GM12892 (cell line): ENCODE measurements around the gene CLCF1.

Experiments
- DNase-seq: peaks from one replicate; pipeline ENCODE4 v3.0.0; 2011; ENCODE audit not compliant: insufficient read length
- FAIRE-seq: peaks from 2 replicates; lab custom pipeline; 2011; peaks lifted over from hg19 to GRCh38; lab: Jason Lieb, UNC
- POLR2A ChIP-seq: IDR thresholded peaks from 2 replicates; pipeline ENCODE4 v1.6.1; 2011; ENCODE audit warnings: low read depth, low read length, control low read depth
- POLR2AphosphoS5 ChIP-seq: IDR thresholded peaks from 2 replicates; pipeline ENCODE4 v1.6.1; 2011; ENCODE audit warnings: low read depth, low read length, control low read depth
- TAF1 ChIP-seq: IDR thresholded peaks from 2 replicates; pipeline ENCODE4 v1.6.1; 2011; ENCODE audit warnings: low read depth, mild to moderate bottlenecking, control low read depth, low read length, borderline replicate concordance

The CLCF1 gene

DNA sequence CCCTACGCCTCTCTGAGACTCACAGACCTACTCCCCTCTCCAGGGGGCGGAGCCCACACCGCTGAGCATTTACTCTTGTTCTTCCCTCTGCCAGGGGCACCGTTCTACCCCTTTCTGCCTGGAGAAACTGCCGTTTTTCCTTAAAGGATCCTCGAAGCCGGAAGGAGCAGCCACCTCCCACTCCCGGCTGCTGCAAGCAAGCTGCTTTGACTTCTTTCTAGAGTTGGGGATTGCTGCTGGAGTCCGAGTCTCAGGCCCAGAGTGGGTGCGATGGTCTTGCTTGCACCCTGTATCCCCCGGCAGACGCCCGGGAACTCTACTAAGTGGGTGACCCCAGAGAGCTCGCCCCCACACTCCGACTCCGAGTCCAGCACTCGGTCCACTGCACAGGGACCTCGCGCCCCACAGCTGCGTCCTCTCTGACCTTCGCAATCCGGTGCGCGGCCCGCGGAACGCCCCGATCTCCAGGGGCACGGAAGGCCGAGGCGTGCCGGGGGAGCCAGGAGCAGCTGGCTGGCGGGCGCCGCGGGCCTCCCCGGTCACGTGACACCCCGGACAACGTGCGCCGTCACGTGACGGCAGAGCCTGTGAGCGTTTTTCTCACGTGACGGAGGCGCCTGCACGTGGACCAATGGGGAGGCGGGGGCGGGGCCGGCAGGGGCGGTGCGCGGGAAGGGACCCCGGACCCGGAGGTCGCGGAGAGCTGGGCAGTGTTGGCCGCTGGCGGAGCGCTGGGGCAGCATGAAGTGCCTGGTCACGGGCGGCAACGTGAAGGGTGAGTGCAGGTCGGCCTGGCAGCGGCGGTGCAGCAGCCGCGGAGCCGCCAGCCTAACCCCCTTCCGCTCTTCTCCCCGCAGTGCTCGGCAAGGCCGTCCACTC lies 18.1 kb upstream of the CLCF1 start, which contains the start of gene RAD9A:
Gene RAD9A (plus strand): TSS at position 683 of the 879 bp plus-strand sequence. CDS start 59 bp downstream, at position 742.
- TF ChIP-seq TAF1 (peak; percentile 43; the same call in 1 of the 2 replicates), POLR2AphosphoS5 (peak; percentile 61; the same call in 1 of the 2 replicates), POLR2A (peak; percentile 71)
- peak; percentile 100 for DNase-seq
- peak; percentile 98 for FAIRE-seq

DNA sequence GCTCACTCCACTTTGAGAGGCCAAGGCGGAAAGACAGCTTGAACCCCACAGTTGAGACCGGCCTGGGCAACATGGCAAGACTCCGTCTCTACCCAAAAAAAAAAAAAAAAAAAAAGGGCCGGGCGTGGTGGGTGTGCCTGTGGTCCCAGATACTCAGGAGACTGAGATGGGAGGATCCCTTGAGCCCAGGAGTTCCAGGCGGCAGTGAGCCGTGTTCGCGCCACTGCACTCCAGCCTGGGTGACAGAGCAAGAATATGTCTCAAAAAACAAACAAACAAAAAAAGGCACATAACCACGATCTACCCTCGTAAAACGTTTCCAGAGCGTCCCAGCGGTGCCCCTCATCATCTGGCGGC lies 17.5 kb upstream of the CLCF1 start:
- no peak for TF ChIP-seq POLR2A
- TF ChIP-seq POLR2AphosphoS5: no peak
- TF ChIP-seq TAF1: no peak
- DNase-seq (no peak), FAIRE-seq (no peak)

DNA sequence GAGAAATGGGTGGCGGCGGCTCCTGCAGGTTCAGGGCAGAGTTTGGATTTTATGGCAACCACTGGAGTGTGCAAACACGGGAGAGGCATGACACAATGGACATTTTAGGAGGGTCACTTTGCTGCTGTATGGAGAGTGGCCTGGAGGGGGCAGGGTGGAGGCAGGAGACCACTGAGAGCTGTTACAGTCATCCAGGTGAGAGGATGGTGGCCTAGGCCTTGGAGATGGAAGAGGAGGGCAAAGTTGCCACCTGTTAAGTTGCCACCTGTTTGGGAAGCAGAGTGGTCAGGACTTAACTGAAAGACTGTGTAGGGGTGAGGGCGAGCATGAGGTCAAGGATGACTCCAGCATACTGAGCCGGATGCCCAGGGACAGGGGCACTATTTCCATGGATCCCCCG lies 16.1 kb upstream of the CLCF1 start:
- no peak for DNase-seq
- FAIRE-seq: peak; percentile 94

DNA sequence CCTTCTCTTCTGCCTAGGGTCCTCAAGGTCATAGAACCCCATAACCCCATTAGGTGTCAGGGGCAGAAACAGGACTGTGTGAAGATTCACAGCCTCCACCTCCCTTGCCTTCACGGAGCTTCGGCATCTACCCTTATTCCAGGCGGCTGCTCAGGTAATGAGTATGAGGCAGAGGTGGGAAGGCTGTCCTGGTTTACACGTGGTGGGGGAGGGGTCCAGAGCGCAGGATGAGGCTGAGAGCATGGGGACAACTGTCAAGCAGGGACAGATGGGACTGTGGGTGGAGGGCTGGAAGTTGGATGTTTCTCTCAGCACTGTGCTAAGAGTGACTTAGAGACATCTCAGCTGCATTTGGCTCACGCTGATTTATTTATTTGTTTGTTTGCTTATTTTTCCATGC lies 14.1 kb upstream of the CLCF1 start:
- FAIRE-seq (no peak), DNase-seq (no peak)
- TF ChIP-seq TAF1 (no peak), POLR2AphosphoS5 (no peak), POLR2A (no peak)

More for the DNA sequence above, 16.1 kb upstream of the CLCF1 start:
- TF ChIP-seq POLR2A (no peak), POLR2AphosphoS5 (no peak), TAF1 (no peak)

DNA sequence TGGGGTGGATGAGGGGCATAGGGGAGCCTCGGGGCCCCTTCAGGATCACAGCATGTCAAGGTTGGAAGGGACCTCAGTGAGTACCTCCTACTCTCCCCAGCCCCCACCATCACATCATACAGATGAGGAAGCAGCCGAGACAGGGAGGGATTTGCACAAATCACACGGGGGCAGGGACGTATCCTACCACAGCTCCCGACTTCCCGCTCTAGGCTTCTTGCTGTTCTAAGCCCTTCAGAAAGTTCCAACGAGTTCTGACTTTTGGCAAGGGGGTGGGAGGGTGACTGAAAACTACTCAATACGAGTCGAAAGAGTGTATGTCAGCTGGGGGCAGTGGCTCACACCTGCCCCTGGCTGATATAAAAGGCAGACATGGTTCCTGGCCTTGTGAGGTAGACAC lies 13.7 kb upstream of the CLCF1 start:
- no peak for DNase-seq
- no peak for FAIRE-seq
- TF ChIP-seq POLR2AphosphoS5: no peak

DNA sequence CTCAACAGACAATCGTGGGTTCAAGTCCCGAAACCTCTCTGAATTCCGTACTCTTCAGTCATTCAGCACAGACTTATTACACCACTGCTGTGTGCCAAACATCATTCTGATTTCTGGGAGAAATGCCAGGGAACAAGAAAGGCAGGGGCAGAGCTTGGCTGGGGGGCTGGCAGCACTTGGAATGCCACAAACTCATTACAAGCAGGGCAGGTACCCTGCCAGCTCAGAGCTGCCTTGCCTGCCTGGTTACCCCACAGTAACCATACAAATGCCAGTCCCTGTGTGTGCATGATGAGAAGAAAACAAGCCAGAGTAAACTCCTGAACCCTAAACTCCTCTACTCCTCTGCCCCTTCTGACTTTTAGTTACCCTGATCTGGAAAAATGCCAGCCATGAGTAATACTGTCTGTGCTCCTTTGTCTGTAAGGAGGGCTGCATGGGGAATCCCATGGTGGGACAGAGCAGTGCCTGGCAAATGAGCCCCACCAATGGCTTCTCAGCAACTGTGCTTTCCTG lies 11.5 kb upstream of the CLCF1 start:
- TF ChIP-seq POLR2AphosphoS5: no peak
- no peak for DNase-seq
- FAIRE-seq: no peak

DNA sequence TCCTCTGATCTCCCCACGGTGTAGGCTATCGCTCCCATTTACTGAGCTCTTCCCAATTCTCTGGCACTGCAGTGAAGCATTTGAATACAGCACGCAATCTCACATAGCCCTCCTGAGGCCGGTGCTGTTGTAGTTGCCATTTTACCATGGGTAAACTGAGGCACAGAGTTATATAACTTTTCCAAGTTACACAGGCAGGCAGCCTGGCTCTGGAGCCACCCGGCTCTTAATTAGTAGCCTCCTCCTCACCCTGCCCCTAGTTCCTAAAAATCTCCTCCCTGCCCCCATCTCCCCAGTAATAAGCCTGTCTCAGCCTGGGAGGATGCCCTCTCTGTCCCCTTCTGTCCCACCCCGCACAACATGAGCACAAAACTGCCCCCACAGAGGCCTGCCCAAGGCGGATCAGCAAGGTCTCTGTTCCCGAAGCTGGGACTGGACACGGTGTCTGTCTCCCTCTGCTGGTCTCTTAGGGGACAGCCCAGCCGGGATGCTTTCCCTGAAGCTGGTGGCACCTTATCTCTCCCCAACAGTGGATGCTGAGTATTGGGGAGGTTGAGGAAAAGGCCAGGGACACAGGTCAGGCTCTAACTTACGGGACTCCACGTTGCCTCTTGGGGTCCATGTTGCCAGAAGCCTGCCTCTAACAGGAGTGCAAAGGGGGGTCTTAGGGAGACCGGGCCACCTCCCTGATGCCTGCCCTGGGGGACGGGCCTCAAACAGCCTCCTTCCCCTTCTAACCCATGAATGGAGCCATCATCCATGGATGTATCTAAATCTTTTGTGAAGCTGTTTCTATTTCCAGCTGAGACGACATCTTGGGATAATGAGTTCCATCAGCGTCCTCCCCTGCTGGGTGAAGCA lies 9.1 kb upstream of the CLCF1 start:
- FAIRE-seq (peak; percentile 96), DNase-seq (peak; percentile 74)

DNA sequence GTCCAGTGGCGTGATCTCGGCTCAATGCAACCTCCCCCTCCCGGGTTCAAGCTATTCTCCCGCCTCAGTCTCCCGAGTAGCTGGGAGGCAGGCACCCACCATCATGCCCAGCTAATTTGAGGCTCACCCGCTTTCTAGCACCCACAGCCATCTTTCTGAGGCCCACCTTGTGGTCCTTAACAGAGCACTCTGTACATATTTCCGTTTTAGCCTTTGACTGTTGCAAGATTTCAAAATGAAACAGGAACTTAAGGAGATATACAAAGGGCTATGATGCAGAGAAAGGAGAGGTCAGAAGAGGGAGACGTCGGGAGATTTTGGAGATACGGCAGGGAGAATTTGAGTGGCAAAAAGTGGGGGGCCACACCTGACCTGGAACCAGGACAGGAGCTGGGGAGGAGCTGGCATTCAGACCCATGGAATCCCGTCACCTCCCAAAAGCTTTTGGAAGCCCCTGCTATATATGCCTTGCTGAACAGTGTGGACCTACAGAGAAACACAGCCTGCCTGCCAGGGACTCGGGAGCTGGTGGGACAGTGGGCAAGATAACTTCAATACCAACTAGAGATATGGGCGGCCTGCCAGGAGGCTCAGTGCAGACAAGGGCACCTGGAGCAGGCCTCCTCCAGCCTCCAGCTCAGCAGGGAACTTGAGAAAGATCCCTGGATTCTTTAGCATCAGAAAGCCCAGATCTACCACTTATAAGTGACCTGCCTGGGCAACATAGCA lies 8.0 kb upstream of the CLCF1 start:
- no peak for DNase-seq

More for the DNA sequence above, 9.1 kb upstream of the CLCF1 start:
- TF ChIP-seq POLR2A (no peak), POLR2AphosphoS5 (no peak)

DNA sequence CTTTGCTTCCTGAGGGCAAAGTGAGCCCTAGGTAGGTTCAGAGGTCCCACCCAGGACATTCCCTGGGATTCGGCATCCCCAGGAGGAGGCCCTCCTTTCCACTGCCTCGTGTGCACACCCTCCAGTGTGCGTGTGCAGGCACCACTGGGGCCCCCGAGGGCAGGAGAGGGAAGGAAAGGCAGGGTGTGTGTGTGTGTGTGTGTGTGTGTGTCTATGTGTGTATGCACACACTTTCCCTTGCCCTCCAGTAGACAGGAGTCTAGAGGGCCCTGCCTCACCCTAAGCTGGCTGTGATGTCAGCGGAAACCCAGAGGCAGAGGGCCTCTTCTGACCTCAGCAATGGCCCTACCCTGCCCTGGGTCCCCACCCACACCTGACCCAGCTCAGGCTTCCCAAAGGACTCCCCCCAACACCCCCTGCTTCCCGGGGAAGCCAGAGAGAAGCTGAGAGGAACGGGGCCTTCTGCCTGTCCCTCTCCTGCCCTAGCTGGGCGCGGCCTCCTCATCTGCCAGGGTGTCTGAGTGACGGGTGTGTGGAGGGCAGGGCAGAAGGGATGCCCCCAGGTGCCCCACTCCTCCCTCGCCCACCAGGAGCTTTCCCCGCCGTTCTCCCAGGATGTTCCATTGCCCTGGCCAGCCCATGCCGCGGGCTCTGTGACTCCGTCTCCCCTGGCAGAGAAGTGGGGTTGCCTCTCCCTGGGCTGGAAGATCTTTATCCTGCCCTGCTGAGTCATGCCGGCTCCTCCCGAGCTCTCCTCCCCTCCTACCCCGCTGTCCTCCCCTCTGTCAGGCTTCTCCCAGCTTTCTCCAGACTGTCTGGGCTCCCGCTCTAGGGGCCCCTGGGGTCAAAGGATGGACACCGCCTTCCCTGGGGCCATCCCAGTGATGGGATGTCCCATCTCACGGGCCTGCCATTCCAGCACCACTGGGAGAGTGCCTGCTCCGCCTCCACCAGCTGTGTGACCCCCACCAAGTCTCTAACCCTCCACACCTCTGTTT lies 6.0 kb upstream of the CLCF1 start:
- FAIRE-seq (no peak), DNase-seq (no peak)
- TF ChIP-seq TAF1: no peak
- no peak for TF ChIP-seq POLR2AphosphoS5
- no peak for TF ChIP-seq POLR2A

More for the DNA sequence above, 8.0 kb upstream of the CLCF1 start:
- peak; percentile 86 for FAIRE-seq
- TF ChIP-seq TAF1: 0 out of 2 replicates have a peak, but pooled peaks have one; percentile 23
- no peak for TF ChIP-seq POLR2AphosphoS5
- 0 out of 2 replicates have a peak, but pooled peaks have one; percentile 24 for TF ChIP-seq POLR2A

DNA sequence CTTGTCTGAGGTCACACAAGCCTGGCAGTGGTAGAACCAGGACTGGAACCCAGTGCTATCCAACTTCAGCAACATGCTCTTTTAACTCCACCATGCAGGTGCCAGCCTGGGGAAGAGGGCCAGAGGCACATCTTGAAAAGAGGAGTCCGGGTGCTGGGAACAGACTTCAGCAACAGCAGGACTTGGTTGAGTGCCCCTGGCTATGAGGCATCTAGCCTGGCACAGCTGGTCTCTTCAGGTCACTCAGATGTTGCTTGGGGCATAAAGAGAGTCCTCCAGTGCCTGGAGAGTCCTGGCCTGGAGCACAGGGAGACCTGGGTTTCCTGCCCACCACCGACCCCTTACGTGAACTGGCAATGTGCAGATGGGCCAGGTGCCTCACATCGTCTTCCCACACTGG lies 5.1 kb upstream of the CLCF1 start:
- TF ChIP-seq POLR2A: no peak
- no peak for TF ChIP-seq POLR2AphosphoS5
- no peak for TF ChIP-seq TAF1
- FAIRE-seq: no peak
- no peak for DNase-seq
